ENCODE results near the gene PRAMEF5.
"Not testable (repeated sequence)": the region's sequence is repeated elsewhere in the genome, so short reads cannot be mapped to it uniquely, and the experiment has no call there.

Gene PRAMEF5

GRCh38 chr1:13253898-13254297, at the start of gene PRAMEF5:
Gene PRAMEF5, plus strand, starts transcription at chr1:13254198. Its CDS starts 5,071 bp downstream, at chr1:13259269.
- H3K27ac ChIP-seq, result not testable (repeated sequence)

GRCh38 chr1:13208712-13209111, 45.3 kb upstream of the PRAMEF5 start:
- H3K27ac ChIP-seq, result not testable (repeated sequence)

GRCh38 chr1:13216619-13217018, 37.4 kb upstream of the PRAMEF5 start:
- not testable (repeated sequence) for H3K27ac ChIP-seq

- not testable (repeated sequence) for H3K27ac ChIP-seq
Observed at GRCh38 chr1:13219203-13219602, 34.8 kb upstream of the PRAMEF5 start.

- not testable (repeated sequence) for H3K27ac ChIP-seq
Observed at GRCh38 chr1:13222788-13223187, 31.2 kb upstream of the PRAMEF5 start.

GRCh38 chr1:13224480-13225060, 29.4 kb upstream of the PRAMEF5 start:
- TF ChIP-seq CTCF (conservative IDR thresholded peaks at IDR 0.05), result no peak
- no peak for TF ChIP-seq ZFX (IDR thresholded peaks at IDR 0.05)

GRCh38 chr1:13225675-13226204, 28.3 kb upstream of the PRAMEF5 start, which contains the start of gene PRAMEF18:
Gene PRAMEF18, minus strand, starts transcription at chr1:13226154. Its CDS starts 48 bp downstream, at chr1:13226106.
- not testable (repeated sequence) for H3K27ac ChIP-seq

More at GRCh38 chr1:13224480-13225060, 29.4 kb upstream of the PRAMEF5 start:
- no peak overlapping the region for H3K27ac ChIP-seq

- H3K27ac ChIP-seq, result not testable (repeated sequence)
Observed at GRCh38 chr1:13227271-13228055, 26.5 kb upstream of the PRAMEF5 start.

GRCh38 chr1:13228343-13228781, 25.6 kb upstream of the PRAMEF5 start:
- TF ChIP-seq CTCF (conservative IDR thresholded peaks at IDR 0.05) (peak; percentile 86), ZFX (IDR thresholded peaks at IDR 0.05) (no peak)
- H3K27ac ChIP-seq, result no peak overlapping the region

GRCh38 chr1:13230096-13230495, 23.9 kb upstream of the PRAMEF5 start:
- not testable (repeated sequence) for H3K27ac ChIP-seq

- not testable (repeated sequence) for H3K27ac ChIP-seq
Observed at GRCh38 chr1:13230601-13231000, 23.4 kb upstream of the PRAMEF5 start.

- not testable (repeated sequence) for H3K27ac ChIP-seq
Observed at GRCh38 chr1:13231061-13231750, 22.8 kb upstream of the PRAMEF5 start.

GRCh38 chr1:13232056-13232455, 21.9 kb upstream of the PRAMEF5 start:
- not testable (repeated sequence) for H3K27ac ChIP-seq

GRCh38 chr1:13234057-13234456, 19.9 kb upstream of the PRAMEF5 start:
- not testable (repeated sequence) for H3K27ac ChIP-seq

GRCh38 chr1:13237572-13237971, 16.4 kb upstream of the PRAMEF5 start:
- not testable (repeated sequence) for H3K27ac ChIP-seq

GRCh38 chr1:13239633-13240032, 14.4 kb upstream of the PRAMEF5 start:
- H3K27ac ChIP-seq, result not testable (repeated sequence)

GRCh38 chr1:13243536-13244263, 10.3 kb upstream of the PRAMEF5 start:
- H3K27ac ChIP-seq, result not testable (repeated sequence)

Data from C4-2B (cell line).